ENCODE results near the gene KRT86.
"Not testable (repeated sequence)": the region's sequence is repeated elsewhere in the genome, so short reads cannot be mapped to it uniquely, and the experiment has no call there.

Gene KRT86

DNA sequence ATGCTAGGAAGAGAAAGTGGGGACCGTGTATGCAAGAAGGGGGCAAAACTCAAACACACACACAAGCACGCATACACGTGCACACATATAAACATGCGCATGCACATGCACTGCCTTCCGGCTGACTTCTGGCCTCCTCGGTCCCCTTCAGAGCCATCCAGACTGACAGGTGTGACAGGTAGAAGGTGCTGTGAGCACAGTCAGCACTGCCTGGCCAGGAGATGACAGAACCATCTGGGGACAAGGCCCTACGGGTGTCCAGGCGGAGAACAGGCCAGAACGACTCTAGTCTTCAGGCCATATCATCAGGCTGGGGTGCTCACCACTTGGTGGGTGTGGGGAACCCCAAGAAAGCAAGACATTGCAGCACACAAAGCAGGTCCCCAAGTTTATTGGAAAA, 39.5 kb downstream of the KRT86 start:
- H3K4me1 ChIP-seq (ENCODE audit: insufficient read depth, low read length) = no peaks in the 10 kb centered on the region; the same call in 1 of the 2 replicates
- H3K9me3 ChIP-seq (ENCODE audit: control insufficient read depth, insufficient read depth, low read length) = no peaks in the 10 kb centered on the region
- H3K9ac ChIP-seq (ENCODE audit: low read depth, low read length) = no peak overlapping the region
- H3K36me3 ChIP-seq (ENCODE audit: insufficient read depth, low read length) = no peaks in the 10 kb centered on the region

DNA sequence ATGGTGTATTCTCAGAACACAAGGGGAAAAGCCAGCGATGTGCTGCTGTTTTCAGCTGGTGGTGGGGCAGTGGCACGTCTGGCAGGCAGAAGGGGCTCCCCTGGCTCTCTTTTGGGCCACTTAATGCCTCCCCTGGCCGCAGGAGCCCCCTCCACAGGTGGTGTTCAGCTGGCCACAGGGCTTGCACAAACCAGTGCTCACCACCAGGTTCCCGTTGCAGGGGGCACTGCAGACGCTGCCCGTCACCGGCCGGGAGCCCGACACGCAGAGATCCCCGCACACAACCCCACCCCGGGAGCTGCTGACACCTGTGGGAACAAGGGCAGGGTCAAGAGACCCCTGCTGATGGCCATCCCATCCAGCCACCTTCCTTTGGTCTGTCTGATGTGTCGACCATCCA, 40.1 kb downstream of the KRT86 start:
- H3K9me3 ChIP-seq (ENCODE audit: control insufficient read depth, insufficient read depth, low read length) = no peaks in the 10 kb centered on the region
- H3K9ac ChIP-seq (ENCODE audit: low read depth, low read length) = no peak overlapping the region
- no peaks in the 10 kb centered on the region for H3K4me1 ChIP-seq (ENCODE audit: insufficient read depth, low read length)
- no peaks in the 10 kb centered on the region for H3K36me3 ChIP-seq (ENCODE audit: insufficient read depth, low read length)

DNA sequence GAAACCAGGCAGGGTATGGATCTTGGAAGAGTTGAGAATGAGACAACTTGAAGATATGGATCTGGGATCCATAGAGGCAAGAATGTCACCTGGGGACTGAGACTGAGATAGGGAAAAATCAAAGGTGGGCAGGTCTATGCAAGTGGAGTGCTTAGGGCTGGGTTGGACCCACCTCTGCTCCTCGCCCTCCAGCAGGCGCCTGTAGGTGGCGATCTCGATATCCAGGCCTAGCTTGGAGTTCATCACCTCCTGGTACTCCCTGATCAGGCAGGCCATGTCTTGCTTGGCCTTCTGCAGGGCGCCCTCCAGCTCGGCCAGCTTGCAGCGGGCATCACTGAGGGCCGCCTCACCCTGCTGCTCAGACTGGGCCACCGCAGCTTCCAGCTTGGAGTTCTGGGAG, 41.3 kb downstream of the KRT86 start:
- H3K36me3 ChIP-seq (ENCODE audit: insufficient read depth, low read length); H3K9ac ChIP-seq (ENCODE audit: low read depth, low read length); H3K4me1 ChIP-seq (ENCODE audit: insufficient read depth, low read length); H3K9me3 ChIP-seq (ENCODE audit: control insufficient read depth, insufficient read depth, low read length): not testable (repeated sequence)

DNA sequence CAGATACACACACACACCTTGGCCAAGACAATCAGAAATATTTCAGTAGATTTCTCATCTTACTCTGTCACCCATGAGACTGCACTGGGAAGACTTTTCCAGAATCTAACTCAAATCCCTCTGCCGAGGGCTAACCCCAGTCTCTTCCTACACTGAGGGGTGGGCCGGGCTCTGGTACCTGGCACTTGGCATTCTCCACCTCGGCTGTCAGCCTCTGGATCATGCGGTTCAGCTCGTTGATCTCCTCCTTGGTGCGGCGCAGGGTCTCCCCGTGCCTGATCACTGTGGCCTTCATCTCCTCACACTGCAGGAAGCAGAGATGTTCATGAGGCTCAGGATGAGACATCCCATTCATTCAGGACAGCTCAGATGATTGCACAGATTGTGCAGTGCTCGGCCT, 41.8 kb downstream of the KRT86 start:
- Histone ChIP-seq H3K9me3 (ENCODE audit: control insufficient read depth, insufficient read depth, low read length) (no peaks in the 10 kb centered on the region), H3K36me3 (ENCODE audit: insufficient read depth, low read length) (no peaks in the 10 kb centered on the region), H3K4me1 (ENCODE audit: insufficient read depth, low read length) (no peaks in the 10 kb centered on the region), H3K9ac (ENCODE audit: low read depth, low read length) (no peak overlapping the region)

DNA sequence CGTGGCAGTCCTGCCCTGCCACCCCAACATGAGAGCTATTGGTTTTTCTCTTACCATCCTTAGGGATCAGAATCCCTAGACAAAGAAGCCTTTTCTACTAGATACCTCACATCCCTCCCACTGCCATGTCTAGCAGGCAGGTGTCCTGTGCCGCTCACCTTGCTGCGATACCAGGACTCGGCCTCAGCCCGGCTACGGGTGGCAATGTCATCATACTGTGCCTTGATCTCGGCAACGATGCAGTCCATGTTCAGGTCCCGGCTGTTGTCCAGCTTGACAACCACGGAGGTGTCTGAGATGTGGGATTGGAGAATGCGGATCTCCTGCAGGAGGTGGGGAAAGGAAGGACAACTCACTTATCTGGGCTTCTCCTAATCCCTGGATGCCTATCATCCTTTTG, 42.3 kb downstream of the KRT86 start:
- Histone ChIP-seq H3K36me3 (ENCODE audit: insufficient read depth, low read length) (no peaks in the 10 kb centered on the region), H3K9me3 (ENCODE audit: control insufficient read depth, insufficient read depth, low read length) (no peaks in the 10 kb centered on the region), H3K9ac (ENCODE audit: low read depth, low read length) (no peak overlapping the region), H3K4me1 (ENCODE audit: insufficient read depth, low read length) (no peaks in the 10 kb centered on the region)

DNA sequence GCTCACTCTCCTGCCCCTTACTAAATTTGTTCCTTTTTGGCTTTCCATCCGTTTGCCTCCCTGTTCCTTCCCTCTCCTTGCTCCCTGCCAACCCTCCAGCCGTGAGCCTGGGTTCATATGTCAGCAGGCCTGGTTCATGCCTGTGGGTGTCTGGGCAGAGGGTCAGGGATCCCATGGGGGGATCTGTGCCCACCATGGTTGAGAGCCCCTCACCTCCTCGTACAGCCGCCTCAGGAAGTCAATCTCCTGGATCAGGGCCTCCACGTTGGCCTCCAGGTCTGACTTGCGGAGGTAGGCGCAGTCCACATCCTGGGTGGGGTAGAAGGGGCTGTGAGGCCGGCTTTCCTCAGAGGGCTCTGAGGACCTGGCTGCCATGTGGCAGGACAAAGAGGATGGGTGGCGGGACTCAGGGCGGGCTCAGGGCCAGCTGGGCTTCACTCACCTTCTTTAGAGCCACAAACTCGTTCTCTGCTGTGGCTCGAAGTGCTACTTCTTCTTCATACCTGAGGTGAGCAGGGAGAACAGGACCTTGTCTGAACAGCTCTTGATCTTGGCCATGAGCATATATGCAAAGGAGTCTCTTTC, 43.1 kb downstream of the KRT86 start:
- H3K4me1 ChIP-seq (ENCODE audit: insufficient read depth, low read length) = no peaks in the 10 kb centered on the region
- no peaks in the 10 kb centered on the region for H3K36me3 ChIP-seq (ENCODE audit: insufficient read depth, low read length)
- H3K9ac ChIP-seq (ENCODE audit: low read depth, low read length) = no peak overlapping the region
- no peaks in the 10 kb centered on the region for H3K9me3 ChIP-seq (ENCODE audit: control insufficient read depth, insufficient read depth, low read length)

DNA sequence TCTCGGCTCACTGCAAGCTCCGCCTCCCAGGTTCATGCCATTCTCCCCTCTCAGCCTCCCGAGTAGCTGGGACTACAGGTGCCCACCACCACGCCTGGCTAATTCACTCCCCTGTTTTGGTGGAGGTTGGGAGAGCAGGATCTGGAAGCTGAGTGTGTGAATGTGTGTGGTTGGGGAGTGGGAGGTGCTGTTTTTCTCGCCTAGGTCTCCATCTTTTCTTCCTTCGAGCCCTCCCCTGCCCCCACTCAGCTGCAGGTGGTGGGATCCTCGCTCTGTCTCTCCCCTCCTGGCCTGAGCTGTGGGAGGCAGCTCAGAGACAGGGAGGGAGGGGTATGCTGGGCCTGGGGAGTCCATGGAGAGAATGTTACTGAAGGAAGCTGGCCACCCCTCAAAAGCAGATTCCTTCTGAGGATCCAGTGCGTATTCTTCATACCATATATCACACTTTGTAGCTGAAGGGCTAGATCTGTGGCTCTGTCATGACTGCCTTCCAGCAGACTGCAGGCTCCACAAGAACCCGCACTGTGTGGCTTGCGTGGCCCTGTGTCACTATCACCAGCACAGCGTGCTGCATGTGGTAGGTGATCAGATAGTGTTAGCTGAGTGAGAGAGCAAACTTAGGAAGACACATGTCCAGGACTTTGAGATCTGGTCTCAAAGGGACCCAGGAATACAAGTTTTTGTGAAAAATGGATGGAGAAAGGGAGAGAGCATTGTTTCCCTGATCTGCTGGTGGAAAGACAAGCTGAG, 44.0 kb downstream of the KRT86 start:
- no peaks in the 10 kb centered on the region for H3K9me3 ChIP-seq (ENCODE audit: control insufficient read depth, insufficient read depth, low read length)
- no peak overlapping the region for H3K9ac ChIP-seq (ENCODE audit: low read depth, low read length)
- no peaks in the 10 kb centered on the region for H3K4me1 ChIP-seq (ENCODE audit: insufficient read depth, low read length)
- H3K36me3 ChIP-seq (ENCODE audit: insufficient read depth, low read length) = no peaks in the 10 kb centered on the region

DNA sequence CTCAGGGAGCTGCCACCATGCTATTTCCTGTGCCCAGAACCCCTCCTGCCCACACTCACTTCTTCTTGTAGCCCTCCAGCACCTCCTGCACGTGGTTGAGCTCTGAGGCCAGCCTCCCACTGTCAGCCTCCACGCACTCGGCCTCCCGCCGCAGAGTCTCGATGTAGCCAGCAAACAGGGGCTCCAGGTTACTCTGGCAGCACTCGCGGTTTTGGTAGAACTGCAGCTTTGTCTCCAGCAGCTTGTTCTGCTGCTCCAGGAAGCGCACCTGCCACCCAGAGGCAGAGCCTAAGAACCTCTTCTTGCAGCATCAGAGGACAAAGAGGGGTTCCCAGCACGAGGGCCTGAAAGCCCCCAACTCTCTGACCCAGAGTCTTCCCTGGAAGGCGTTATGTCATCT, 44.7 kb downstream of the KRT86 start:
- no peaks in the 10 kb centered on the region for H3K4me1 ChIP-seq (ENCODE audit: insufficient read depth, low read length)
- H3K36me3 ChIP-seq (ENCODE audit: insufficient read depth, low read length) = no peaks in the 10 kb centered on the region
- no peak overlapping the region for H3K9ac ChIP-seq (ENCODE audit: low read depth, low read length)
- H3K9me3 ChIP-seq (ENCODE audit: control insufficient read depth, insufficient read depth, low read length) = no peaks in the 10 kb centered on the region

DNA sequence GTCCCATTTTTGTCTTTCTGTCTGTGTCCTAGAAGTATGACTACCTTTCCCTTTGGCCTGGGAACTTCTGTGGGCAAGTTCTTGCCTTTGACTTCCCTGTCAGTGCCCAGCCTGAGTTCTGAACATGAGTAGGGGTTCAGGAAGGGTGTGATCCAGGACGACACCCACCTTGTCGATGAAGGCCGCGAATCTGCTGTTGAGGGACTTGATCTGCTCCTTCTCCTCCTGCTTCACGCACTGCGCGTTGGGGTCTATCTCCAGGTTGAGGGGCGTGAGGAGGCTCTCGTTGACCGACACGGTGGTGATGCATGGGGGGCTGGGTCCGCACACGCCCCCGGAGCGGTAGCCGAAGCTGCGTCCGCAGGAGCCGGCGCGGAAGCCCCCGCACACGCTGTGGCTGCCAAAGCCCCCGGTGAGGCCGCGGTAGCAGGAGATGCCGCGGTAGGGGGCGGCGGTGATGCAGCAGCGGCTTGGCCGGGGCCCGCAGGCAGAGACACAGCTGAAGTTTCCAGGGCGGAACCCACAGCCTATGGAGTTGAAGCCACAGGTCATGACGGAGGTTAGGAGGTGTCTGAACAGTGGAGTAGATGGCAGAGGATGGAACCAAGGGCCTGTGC, 46.4 kb downstream of the KRT86 start, which contains the start of gene KRT83:
KRT83 (minus strand) TSS at position 615 of the 617 bp plus-strand sequence; CDS start at position 552, 63 bp downstream.
- H3K36me3 ChIP-seq (ENCODE audit: insufficient read depth, low read length) = no peaks in the 10 kb centered on the region
- no peaks in the 10 kb centered on the region for H3K4me1 ChIP-seq (ENCODE audit: insufficient read depth, low read length)
- no peaks in the 10 kb centered on the region for H3K9me3 ChIP-seq (ENCODE audit: control insufficient read depth, insufficient read depth, low read length)

DNA sequence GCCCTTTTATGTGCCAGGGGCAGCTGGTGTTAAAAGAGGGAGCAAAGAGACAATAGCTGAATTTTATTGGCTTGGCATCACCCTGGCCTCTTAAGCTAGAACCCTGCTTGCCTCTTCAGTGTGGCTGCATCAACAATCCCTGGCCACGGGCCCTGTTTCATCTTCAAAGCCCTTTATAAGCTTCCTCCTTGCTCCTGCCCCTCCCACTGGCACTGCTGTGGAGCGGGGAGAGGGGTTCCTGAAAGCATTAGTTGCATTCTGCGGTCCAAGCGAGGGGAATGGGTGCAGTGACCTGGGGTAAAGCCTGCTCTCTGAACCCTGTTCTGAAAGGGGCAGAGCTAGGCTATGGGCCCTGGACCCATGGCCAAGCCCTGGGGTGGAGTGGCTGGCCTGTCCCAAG, 47.0 kb downstream of the KRT86 start:
- Histone ChIP-seq H3K4me1 (ENCODE audit: insufficient read depth, low read length) (no peaks in the 10 kb centered on the region), H3K9me3 (ENCODE audit: control insufficient read depth, insufficient read depth, low read length) (no peaks in the 10 kb centered on the region), H3K36me3 (ENCODE audit: insufficient read depth, low read length) (no peaks in the 10 kb centered on the region), H3K9ac (ENCODE audit: low read depth, low read length) (no peak overlapping the region)

More for the DNA sequence above, 46.4 kb downstream of the KRT86 start, which contains the start of gene KRT83:
- H3K9ac ChIP-seq (ENCODE audit: low read depth, low read length) = no peak within 1 kb of the TSS

DNA sequence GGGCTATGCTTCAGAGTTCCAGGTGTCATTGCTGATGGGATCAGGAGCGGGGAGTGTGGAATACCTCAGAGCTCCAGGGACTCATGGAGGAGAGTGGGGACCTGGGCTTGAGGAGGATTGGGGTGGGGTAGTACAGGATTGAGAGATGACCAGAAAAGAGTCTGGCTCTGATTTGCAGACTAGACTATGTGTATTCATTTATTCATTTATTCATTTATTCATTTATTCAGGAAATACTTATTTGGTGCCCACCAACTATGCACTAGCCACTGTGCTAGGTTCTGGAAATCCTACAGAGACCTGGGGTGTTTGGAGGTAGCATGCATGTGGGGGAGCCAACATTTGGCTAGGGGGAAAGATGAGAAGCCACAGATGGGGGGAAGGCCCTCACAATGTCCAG, 47.6 kb downstream of the KRT86 start:
- Histone ChIP-seq H3K36me3 (ENCODE audit: insufficient read depth, low read length) (no peaks in the 10 kb centered on the region), H3K9ac (ENCODE audit: low read depth, low read length) (no peak overlapping the region), H3K4me1 (ENCODE audit: insufficient read depth, low read length) (no peaks in the 10 kb centered on the region), H3K9me3 (ENCODE audit: control insufficient read depth, insufficient read depth, low read length) (no peaks in the 10 kb centered on the region)

DNA sequence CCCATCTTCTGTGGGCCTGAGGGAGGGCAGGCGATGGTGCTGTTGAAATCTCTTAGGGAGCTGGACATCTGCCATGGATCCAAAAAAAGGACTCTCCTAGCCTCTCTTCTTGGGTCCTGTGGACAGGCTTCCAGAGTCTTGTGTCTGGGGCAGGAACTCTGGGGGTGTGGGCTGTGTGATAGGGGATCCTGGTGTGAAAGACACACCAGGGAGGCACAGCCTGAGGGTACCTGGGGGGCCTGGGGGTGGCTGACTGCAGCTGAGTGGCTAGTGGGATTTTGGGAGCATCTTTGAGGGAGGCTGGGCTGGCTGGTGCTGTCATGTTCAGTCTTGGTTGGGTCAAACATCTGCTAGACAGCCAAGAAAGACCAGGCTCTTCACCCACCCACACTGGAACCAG, 48.6 kb downstream of the KRT86 start:
- H3K9ac ChIP-seq (ENCODE audit: low read depth, low read length) = no peak overlapping the region
- no peaks in the 10 kb centered on the region for H3K9me3 ChIP-seq (ENCODE audit: control insufficient read depth, insufficient read depth, low read length)
- H3K4me1 ChIP-seq (ENCODE audit: insufficient read depth, low read length) = no peaks in the 10 kb centered on the region
- no peaks in the 10 kb centered on the region for H3K36me3 ChIP-seq (ENCODE audit: insufficient read depth, low read length)

DNA sequence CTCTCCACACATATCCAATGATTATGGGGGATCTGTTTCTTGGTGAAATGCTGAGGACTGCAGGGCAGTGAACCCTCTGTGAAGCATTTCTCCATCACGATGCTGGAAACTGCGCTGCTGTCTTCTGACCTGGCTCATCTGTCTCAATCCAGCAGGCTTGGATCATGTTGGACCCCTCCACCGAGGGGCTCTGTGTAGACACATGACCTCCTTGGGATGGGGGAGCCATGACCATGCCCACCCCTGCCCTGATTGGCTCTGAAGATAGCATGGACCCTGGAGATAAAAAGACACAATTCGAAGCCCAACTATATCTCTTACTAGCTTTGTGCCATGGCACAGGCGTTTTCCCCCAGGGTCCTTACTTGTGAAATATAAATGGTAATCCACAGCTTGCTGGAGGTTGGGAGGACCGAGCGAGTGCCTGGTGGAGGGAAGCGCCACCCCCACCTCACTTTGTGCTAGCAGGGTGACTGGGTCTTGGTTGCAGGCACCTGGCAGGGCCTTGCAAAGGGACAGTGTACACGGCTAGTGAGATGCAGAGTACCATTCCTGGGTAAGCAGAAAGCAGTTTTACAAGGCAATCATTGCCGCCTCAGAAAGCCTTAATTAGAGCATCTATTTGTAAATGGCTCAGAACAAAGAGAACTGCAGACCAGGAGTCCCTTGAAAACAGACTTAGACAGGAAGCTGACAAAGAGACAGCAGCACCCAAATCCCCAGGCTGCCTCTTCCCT, 49.1 kb downstream of the KRT86 start:
- Histone ChIP-seq H3K9me3 (ENCODE audit: control insufficient read depth, insufficient read depth, low read length) (no peaks in the 10 kb centered on the region), H3K4me1 (ENCODE audit: insufficient read depth, low read length) (no peaks in the 10 kb centered on the region), H3K36me3 (ENCODE audit: insufficient read depth, low read length) (no peaks in the 10 kb centered on the region), H3K9ac (ENCODE audit: low read depth, low read length) (no peak overlapping the region)

DNA sequence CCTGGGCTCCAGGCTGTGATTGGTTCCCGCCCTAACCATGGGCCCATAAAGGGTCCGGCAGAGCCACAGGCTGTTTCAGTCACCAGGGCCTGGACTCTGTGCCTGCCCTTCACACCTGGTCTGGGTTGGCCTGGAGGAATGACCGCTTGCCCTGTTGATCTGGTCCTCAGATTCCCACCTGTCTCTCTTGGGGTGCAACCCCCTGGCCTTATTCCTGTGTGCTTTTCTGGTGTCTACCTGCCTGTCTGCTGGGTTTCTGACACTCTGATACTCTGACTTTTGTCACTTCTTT, 49.7 kb downstream of the KRT86 start:
- H3K9me3 ChIP-seq (ENCODE audit: control insufficient read depth, insufficient read depth, low read length) = no peaks in the 10 kb centered on the region
- H3K9ac ChIP-seq (ENCODE audit: low read depth, low read length) = no peak overlapping the region
- H3K4me1 ChIP-seq (ENCODE audit: insufficient read depth, low read length) = no peaks in the 10 kb centered on the region
- H3K36me3 ChIP-seq (ENCODE audit: insufficient read depth, low read length) = no peaks in the 10 kb centered on the region

Measured in ES-I3 (cell line).